ENCODE measurements around the gene PPAT.

The PPAT gene

DNA sequence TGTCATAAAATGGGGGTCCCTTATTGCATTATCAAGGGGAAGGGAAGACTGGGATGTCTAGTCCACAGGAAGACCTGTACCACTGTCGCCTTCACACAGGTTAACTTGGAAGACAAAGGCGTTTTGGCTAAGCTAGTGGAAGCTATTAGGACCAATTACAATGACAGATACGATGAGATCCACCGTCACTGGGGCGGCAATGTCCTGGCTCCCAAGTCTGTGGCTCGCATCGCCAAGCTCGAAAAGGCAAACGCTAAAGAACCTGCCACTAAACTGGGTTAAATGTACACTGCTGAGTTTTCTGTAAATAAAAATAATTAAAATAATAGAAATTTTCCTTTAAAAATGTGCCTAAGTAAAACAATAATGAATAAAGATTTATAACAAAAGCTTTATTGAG is 78.8 kb downstream of the PPAT start:
- TF ChIP-seq CTCF (IDR thresholded peaks at IDR 0.05; ENCODE audit: insufficient read depth, low read length, poor library complexity, severe bottlenecking): no peak
- H3K4me3 ChIP-seq (replicated peaks; ENCODE audit: low read depth, low read length): no peak overlapping the region
- no peaks in the 10 kb centered on the region for H3K27me3 ChIP-seq (replicated peaks; ENCODE audit: control insufficient read depth, insufficient read depth, low read length)
- H3K36me3 ChIP-seq (ENCODE audit: control insufficient read depth, insufficient read depth, low read length): no peaks in the 10 kb centered on the region
- no peak for DNase-seq (ENCODE audit: extremely low read depth, insufficient read length)

DNA sequence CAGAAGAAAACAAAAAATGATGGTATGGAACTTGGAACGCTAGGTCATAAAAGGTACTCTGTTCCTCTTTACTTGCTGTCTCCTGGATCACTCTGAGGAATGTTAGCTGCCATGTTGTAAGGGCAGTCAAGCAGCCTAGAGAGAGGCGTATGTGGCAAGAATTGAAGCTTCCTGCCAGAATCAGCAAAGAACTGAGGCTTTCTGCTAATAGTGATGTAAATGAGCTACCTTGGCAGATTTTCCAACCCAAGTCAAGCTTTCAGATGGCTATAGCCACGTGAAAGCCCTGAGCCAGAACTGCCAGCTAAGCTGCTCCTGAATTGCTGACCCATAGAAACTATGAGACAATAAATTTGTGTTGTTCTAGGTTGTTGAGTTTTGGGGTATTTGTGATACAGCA is 86.8 kb downstream of the PPAT start:
- Histone ChIP-seq H3K36me3 (ENCODE audit: control insufficient read depth, insufficient read depth, low read length) (peaks cover 1% of the 10 kb centered on the region; the same call in 1 of the 2 replicates), H3K27me3 (replicated peaks; ENCODE audit: control insufficient read depth, insufficient read depth, low read length) (no peaks in the 10 kb centered on the region), H3K4me3 (replicated peaks; ENCODE audit: low read depth, low read length) (no peak overlapping the region)
- DNase-seq (ENCODE audit: extremely low read depth, insufficient read length): no peak
- TF ChIP-seq CTCF (IDR thresholded peaks at IDR 0.05; ENCODE audit: insufficient read depth, low read length, poor library complexity, severe bottlenecking): no peak

DNA sequence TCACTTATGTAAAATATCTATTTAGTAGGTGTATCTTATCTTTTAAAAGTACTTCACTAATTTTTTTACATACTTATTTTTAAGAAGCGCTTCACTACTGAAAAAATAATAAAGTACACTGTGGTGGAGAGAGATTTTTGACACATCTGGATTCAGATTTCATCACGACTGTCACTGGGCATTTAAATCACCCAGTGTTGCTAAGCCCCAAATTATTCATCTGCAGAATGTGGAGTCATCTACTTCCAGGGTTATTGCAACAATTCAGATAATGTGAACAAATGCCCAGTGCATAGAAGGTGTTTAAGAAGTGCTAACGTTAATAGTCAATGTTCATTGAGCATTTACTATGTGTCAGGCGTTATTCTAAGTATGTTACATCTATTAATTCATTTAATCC is 90.0 kb downstream of the PPAT start:
- no peaks in the 10 kb centered on the region for H3K27me3 ChIP-seq (replicated peaks; ENCODE audit: control insufficient read depth, insufficient read depth, low read length)
- no peak for TF ChIP-seq CTCF (IDR thresholded peaks at IDR 0.05; ENCODE audit: insufficient read depth, low read length, poor library complexity, severe bottlenecking)
- peaks cover 1% of the 10 kb centered on the region; the same call in 1 of the 2 replicates for H3K36me3 ChIP-seq (ENCODE audit: control insufficient read depth, insufficient read depth, low read length)
- no peak for DNase-seq (ENCODE audit: extremely low read depth, insufficient read length)
- H3K4me3 ChIP-seq (replicated peaks; ENCODE audit: low read depth, low read length): no peak overlapping the region
